HG03558 (cell line): ENCODE data around the gene TSPYL1.
A peak's percentile ranks its signal among the peaks of the same experiment; 100 is the strongest.
"Not testable (repeated sequence)": the region's sequence is repeated elsewhere in the genome, so short reads cannot be mapped to it uniquely, and the experiment has no call there.

Experiments
- ATAC-seq: cut with Tn5 transposase; IDR thresholded peaks from one replicate; pipeline ENCODE4 v1.9.1; 2021; ENCODE audit warnings: moderate number of reproducible peaks; ENCODE audit not compliant: unreplicated experiment; ENCODE audit errors: extremely low read depth

The TSPYL1 gene

DNA sequence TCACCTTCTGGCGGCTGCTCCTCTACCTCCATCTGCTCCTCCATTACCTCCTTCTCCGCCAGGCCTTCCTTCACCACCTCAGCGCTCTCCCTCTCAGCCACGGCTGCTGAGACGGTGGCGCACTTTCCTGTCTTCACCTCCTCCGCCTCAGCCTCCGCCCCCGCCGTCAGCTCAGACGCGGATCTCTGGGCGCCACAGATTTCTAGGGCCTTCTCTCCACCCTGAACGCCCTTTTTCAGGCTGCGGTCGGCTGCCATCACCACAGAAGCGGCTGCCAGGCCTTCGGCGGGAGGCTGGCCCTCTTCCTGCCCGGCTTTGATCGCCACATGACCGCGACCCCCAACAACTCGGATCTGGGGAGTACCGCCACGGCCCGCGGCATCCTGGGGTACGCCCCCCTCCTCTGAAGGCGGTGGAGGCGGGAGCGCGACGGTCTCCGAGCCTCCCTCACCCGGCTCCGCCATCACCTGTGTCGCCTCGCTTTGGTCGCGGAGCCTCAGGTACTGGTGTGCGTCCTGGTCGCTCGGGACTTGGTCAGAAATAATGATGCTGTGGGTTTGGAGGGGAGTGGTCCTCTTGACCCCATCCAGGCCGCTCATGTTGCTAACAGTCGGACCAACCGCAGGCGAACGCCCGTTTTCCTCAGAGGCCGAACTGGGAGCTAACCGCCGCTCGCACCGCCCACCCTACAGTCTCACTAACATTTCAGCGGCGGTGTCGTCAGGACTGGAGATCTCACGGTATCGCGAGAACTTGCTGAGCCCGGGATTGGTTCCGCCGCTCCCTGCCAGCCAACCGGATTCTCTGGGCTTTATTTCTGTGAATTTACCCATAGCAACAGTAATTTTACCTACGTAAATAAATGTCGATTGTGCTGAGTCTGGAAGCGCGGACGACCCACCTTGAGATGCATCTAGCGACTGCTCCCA, at the start of gene TSPYL1:
TSPYL1 (minus strand) TSS at position 699 of the 929 bp plus-strand sequence; CDS start at position 599, 100 bp downstream.
- peak; percentile 88 for ATAC-seq

DNA sequence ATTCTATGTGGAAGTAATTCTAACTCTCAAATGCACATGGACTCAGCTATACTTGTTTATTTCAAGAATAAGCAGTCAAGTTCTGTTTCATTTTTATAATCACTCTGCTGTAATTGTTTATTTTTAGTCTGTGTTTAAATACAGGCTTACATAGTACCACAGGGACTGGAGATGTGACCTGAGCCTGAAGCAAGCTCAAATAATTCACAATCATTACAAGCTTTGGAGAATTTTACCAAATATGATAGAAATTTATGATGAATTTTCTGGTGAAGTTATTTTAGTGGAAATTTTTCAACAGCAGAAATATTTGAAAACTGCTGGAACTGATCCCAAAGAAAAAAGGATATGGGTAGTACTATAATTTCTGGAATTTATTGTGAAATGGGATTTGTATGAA, 49.4 kb upstream of the TSPYL1 start:
- ATAC-seq = no peak

DNA sequence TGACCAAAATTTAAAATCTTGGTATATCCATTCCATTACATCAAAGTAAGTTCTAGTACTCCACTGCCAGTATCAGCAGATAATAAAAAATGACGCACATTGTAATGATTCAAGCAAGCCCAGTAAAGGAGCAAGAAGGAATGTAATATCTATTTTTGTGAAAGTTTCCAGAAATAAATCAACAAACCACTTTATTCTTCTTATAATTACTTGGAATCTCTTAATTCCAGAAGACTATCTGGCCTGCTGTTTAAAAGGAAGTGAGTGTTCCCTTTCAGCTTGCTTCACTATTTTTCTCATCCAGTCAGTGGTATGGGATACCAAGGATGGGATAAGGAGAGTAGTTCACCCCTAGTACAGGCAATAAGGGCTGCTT, 48.8 kb upstream of the TSPYL1 start:
- ATAC-seq = no peak

DNA sequence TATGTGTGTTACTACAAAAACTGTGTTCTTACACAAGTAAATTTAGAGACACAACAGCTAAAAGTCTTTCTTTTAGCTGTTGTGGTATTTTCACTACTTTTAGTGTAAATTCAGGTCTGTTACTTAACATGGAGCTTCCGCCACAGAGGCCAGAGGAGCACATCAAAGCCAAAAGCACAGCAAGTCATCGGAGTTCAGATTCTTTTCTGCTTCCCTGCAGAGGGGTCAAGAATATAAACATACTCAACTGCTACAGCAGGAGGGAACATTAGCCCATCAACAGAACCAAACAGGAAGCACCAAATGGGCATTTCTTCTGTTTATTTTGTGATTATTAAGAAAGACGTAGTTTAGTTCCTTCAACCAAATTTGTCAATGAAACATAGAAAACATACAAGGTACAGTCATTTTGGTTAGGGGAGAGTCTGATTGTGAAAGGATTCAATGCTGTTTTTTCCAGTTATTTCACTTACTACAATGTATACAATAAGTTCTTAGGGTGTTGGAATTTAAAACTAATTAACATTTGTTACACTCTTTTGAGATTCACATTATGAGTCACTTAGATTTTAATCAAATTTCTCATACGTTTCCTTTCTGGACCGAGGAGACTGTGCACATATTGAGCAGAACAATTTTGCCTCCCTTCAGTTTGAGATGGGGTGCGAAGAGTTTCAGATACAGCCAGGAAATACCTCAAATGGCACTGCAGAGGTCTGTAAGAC, 48.2 kb upstream of the TSPYL1 start:
- no peak for ATAC-seq

DNA sequence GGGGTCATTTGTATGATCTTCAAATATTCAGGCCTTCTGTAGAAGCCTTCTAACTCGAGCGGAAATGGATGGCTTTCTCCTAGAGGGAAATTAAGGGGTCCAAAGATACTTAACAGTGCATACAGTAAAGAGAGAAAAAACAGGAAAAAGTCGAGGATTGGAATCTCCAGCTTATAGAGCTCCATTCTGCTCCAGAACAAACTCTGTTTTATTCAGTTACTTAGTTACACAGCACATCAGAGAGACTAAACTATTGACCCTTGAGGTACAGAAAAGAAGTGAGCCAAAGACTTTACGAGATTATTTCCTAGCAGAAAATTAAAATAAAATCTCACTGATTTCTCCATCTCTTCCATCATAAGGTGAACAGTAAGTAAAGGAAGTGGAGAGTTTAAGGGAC, 47.3 kb upstream of the TSPYL1 start:
- no peak for ATAC-seq

DNA sequence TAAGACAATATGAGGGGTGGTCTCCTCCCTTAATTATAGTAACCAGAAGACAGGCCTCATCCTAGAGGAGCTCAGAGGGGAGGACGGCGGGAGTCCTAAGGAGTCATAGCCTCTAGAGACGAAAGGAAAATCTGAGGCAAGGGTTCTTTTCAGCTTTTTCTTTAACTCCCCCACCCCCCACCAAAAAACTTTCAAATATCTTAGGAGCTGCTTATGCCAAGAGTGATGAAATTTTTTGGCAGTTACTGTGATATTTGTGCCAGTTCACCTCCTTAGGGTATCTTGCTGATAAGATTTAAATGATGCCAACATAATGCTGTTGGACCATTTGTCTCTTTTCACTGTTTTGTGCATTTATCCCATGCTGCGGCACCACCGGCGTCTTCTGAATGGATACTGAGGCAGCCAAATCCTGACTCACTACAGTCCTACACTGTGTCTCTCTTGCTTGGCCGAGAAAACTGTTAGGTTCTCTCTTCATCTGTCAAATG, 46.5 kb upstream of the TSPYL1 start:
- no peak for ATAC-seq

DNA sequence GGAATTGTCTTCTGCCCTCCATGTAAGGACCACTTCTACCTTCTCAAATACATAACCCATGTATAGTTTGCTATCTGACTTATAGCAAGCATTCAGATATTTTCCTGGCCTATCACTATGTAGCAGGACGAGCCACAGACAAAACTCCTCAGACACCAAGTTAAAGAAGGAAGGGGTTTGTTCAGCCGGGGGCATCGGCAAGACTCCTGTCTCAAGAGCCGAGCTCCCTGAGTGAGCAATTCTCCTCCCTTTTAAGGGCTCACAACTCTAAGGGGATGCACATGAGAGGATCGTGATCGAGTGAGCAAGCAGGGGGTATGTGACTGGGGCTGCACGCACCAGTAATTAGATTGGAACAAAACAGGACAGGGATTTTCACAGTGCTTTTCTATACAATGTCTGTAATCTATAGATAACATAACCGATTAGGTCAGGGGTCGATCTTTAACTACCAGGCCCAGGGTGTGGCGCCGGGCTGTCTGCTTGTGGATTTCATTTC, 46.0 kb upstream of the TSPYL1 start:
- not testable (repeated sequence) for ATAC-seq

DNA sequence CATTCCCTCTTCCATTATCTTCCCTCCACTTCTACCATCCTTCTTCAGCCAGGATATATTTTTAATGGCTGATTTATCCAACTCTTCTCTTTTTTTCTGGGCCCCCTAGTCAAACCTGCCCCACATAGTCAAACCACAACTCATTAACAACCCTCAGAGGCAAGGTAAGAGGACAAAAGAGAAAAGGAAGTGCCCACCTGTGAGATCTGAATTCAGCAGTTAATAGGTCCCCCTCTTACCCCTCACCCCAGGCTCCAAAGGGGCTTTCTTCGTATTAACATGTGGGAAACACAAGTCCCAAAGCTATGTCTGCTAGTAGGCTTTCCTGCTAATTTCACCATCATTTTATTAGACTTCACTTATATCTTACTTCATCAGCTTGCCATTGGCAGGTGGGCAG, 44.1 kb upstream of the TSPYL1 start:
- ATAC-seq = no peak

DNA sequence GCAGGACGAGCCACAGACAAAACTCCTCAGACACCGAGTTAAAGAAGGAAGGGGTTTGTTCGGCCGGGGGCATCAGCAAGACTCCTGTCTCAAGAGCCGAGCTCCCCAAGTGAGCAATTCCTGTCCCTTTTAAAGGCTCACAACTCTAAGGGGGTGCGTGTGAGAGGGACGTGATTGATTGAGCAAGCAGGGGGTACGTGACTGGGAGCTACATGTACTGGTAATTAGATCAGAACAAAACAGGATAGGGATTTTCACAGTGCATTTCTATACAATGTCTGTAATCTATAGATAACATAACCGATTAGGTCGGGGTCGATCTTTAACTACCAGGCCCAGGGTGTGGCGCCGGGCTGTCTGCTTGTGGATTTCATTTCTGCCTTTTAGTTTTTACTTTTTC, 42.2 kb upstream of the TSPYL1 start:
- not testable (repeated sequence) for ATAC-seq

DNA sequence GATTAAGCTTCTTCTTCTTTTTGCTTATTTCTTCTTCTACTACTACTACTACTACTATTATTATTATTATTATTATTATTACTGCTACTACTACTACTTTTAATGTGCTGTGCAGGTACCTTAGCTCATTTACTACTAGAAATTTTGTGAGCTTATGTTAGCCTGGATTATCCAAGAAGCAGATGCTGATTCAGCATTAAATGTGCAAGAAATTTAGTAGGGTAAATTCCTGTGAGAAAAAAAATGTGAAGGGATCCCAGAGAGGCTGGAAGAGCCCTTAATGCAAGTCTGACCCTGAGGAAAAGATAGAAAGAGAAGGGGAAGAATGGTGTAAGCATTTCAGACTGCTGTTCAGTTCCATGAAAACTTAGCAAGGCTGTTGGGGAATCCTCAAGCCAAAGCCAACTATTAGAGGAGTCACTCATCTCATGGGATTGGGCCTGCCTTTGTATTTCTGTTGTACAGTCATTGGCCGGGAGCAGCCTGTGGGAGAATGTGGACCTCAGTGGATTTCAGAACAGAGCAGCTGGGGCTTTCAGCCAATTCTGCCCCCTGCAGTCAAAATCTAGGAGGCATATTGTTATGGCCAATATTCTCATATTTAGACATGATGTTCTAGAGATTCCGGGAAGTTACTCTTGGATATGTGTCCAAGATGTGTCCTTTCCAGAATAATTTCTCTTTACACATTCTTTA, 37.2 kb upstream of the TSPYL1 start:
- ATAC-seq = no peak

DNA sequence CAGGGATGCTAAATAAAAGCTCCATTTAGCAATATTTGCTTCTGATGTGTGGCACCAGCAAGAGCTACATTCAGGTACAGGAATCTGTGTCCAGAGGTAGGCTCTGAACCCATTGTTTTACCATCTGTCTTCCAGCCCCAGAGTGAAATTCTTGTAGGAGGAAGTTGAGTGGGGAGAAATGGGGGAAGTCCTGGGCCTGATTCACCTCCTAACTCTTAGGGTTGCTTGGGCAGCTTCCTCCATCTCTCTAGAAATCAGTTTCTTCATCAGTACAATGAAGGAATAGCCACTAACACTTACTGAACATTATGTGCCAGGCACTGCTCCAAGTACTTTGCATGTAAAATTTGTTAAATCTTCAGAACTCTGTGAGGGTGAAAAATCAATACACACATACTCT, 35.1 kb upstream of the TSPYL1 start:
- no peak for ATAC-seq

DNA sequence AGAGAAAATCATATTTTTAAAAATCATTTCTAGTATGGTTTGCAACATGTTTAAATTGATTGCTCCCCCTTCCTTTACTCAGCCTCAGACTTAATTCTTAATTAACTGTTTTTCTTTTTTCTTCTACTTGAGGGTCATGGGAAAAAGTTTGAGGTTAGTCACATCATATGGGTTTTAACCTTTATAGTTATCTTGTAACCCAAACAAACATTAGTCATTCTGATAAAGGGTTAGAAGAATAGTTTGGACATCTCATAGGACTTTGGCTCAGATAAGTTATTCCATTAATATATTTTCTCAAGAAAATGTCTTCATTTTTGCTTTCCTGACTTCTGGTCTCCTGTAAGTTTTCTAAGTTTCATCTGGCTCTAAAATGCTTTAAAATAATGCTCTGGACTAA, 34.5 kb upstream of the TSPYL1 start:
- no peak for ATAC-seq

DNA sequence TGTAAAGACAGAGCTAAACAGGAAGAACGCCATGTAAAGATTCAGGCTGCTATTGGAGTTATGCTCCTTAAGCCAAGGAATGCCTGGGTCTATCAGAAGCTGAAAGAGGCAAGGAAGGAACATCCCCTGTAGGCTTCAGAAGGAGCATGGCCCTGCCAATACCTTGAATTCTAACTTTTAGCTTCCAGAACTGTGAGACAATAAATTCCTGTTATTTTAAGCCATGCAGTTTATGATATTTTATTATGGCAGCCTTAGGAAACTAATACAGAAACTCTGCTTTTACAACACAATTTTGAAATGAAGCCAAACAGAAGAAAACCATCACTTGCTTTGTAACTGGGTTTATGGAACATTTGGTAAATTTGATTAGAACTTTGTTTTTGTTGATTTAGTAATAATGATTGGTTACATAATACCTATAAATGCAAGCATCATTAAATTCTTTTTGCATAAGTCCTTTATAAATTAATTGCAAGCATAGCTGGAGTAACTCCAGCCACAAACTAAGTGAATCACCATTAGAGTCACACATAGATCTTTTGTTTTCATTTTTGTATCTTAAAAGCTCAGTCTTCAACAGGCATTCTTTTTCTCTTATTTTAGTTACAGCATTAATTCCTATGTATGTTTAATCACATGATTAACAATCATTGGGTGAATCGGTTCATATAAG, 33.5 kb upstream of the TSPYL1 start:
- ATAC-seq = no peak

DNA sequence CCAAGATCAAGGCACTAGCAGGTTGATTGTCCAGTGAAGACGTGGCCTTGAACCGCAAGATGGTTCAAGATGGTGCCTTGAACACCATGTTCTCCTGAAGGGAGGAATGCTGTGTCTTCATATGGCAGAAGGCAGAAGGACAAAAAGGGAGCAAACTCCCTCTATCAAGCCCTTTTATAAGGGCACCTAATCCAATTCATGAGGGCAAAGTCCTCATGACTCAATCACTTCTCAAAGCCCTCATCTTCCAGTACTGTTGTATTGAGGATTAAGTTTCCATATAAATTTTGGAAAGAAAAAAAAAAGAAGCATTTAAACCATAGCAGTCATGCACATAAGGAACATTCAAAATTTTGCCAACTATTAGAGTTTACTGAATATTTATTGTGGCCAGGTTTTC, 29.9 kb upstream of the TSPYL1 start:
- ATAC-seq = no peak

DNA sequence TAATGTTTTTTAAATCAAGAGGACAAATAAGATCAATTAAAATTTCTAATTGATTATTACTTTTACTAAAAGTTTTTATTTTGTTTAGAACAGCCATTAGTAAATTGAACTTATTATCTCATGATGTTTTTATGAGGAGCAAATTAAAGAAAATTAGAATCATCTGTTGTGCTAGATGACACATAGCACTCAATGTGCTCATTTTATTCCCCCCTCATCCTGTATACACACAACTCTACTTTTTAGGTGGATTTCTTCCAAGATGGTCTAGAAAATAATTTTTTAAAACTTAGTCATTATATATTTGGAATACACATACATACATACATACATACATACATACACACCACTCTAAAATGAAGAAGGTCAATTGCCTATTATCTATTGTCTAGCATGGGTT, 29.3 kb upstream of the TSPYL1 start:
- ATAC-seq = no peak

DNA sequence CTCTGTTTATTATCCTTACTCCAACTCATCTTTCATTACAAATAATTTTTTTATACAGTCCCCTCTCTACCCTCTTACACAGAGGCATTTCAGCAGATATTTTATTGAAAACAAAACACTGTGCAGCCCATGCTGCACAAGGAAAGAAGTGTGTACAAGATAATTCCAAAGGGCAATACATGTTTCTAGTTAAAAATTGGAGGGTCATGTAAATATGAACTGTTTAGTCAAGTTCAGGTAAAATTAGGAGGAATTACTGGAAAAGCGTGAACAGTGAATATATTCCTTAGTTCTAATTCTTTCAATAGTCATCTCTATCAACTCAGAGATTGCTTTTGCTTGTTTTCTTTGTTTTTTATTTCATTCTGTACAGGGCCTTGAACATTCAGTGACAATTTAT, 27.9 kb upstream of the TSPYL1 start:
- no peak for ATAC-seq

DNA sequence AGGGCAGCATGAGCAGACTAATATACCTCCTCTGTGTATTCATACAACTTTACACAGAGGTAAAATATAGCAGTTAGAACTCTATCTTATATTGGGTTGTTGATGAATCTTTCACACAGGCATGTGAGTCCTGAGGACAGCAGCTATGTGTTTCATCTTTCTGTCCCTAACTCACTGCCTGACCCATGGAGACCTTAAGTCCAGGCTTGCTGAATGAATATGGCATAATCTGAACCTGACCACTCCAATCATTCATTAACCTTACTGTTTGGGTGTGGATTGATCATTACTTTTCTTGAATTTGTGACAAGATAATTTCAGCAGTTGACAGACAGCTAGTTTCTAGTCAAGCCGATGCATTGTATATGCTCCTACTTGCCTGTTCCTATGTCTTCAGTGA, 27.3 kb upstream of the TSPYL1 start:
- ATAC-seq = no peak

DNA sequence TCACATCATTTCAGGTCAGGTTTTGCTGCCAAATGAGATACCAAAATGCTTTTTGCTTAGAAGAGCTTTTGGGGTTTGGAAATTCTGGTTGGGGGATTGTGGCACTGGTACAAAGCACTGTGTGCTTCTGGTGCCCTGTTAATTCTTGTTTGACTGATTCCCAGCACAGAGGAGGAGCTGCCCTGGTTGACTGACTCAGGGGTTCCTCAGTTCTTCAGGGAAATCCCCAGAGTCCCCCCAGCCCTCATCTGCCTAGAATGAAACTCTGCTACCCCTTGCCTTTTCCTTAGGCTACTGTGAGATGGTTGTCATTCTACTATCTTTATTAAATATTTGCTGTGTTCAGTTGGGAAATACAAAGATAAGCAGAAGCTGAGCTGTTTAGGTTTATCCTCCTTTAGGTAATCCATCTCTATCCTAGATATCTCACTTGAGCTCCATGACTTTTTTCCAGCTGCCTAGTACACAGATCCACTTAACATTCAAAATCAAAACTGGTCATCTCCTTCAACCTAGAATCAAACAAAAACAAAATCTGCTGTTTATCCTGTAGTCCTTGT, 24.9 kb upstream of the TSPYL1 start:
- ATAC-seq = no peak

DNA sequence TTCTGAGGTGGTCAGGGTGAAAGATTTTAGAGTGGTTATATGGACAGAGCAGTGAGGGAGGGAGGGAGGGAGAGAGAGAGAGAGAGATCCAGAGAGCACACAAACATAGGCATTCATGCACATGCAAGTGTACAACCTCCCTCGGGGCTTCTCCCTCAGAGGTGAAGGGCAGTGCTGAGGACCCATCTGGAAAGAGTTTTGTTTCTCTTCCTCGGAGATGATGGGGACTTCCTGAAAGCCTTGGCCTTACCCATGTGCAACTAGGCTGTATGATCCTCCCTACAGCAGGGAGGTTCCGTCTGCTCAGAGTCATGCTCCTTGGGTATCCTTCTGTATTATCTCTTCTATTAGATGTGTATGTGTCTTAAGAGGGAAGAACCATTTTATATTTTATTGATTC, 21.4 kb upstream of the TSPYL1 start:
- no peak for ATAC-seq

DNA sequence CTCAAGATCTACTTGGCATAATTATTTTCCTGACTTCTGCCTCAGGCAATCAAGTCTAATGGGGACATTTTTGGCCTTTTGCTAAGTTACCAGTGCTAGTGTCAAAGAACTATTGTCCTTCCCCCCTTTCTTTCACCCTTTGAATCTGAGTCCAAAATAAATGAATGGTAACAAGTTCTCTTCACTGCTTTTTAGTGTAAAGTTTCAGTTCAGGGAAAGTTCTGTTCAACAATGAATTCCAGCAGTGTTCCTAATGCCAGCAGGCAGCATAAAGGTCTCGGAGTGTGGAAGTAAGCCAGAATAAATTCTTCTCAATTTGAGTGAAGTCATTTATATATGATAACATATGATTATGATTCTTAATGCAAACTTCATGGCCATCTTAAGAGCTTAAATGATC, 20.8 kb upstream of the TSPYL1 start:
- no peak for ATAC-seq
